Ectodermal cell (in vitro differentiated cells): ENCODE measurements around the gene FAM174C.

Experiments
- H3K27ac ChIP-seq: 2 replicates; pipeline ENCODE4 v1.7.0; 2013; ENCODE audit warnings: mild to moderate bottlenecking, low read depth, low read length; ENCODE audit not compliant: insufficient read depth, poor library complexity, severe bottlenecking
- H3K27me3 ChIP-seq: 2 replicates; pipeline ENCODE4 v1.7.0; 2013; ENCODE audit warnings: mild to moderate bottlenecking, low read length; ENCODE audit not compliant: insufficient read depth, control insufficient read depth, poor library complexity, severe bottlenecking
- H3K36me3 ChIP-seq: one replicate; pipeline ENCODE4 v1.7.0; 2013; ENCODE audit warnings: low read length; ENCODE audit not compliant: control insufficient read depth, insufficient read depth
- H3K4me1 ChIP-seq: one replicate; pipeline ENCODE4 v1.7.0; 2013; ENCODE audit warnings: low read length; ENCODE audit not compliant: control insufficient read depth, insufficient read depth
- H3K4me3 ChIP-seq: 2 replicates; pipeline ENCODE4 v1.7.0; 2013; ENCODE audit warnings: low read depth, low read length, control low read depth; ENCODE audit not compliant: insufficient read depth
- H3K9me3 ChIP-seq: 2 replicates; pipeline ENCODE4 v1.7.0; 2013; ENCODE audit warnings: mild to moderate bottlenecking, low read length, moderate library complexity; ENCODE audit not compliant: control insufficient read depth
- WGBS, 2 experiments: methylation state at CpG; one replicate each; pipeline ENCODE4 v1.1.7; 2013; ENCODE audit warnings: missing lambda C conversion rate in 2 of 2; 5-methylcytosine and 5-hydroxymethylcytosine counted together

FAM174C gene

GRCh38 chr19:1283207-1283916 lies 8.0 kb downstream of the FAM174C start:
- 75 to 77% methylated on average over 29 of the region's 29 CpGs for WGBS, 2 experiments
- Histone ChIP-seq H3K4me1 (peaks cover 13% of the 10 kb centered on the region), H3K4me3 (no peak overlapping the region), H3K9me3 (no peaks in the 10 kb centered on the region), H3K27me3 (peaks cover 31% of the 10 kb centered on the region), H3K36me3 (no peaks in the 10 kb centered on the region), H3K27ac (no peak overlapping the region)

- Histone ChIP-seq H3K4me1 (peaks cover 13% of the 10 kb centered on the region), H3K36me3 (no peaks in the 10 kb centered on the region), H3K27ac (no peak overlapping the region), H3K9me3 (no peaks in the 10 kb centered on the region), H3K27me3 (peaks cover 31% of the 10 kb centered on the region), H3K4me3 (no peak overlapping the region)
- 89 to 92% methylated on average over 12 of the region's 12 CpGs for WGBS, 2 experiments
Measured at GRCh38 chr19:1283917-1284292, 8.6 kb downstream of the FAM174C start.

GRCh38 chr19:1284293-1284978 lies 9.1 kb downstream of the FAM174C start:
- Histone ChIP-seq H3K9me3 (no peaks in the 10 kb centered on the region), H3K27ac (no peak overlapping the region), H3K4me3 (no peak overlapping the region), H3K27me3 (peaks cover 31% of the 10 kb centered on the region), H3K4me1 (peaks cover 13% of the 10 kb centered on the region), H3K36me3 (no peaks in the 10 kb centered on the region)
- 76 to 83% methylated on average over 20 of the region's 20 CpGs for WGBS, 2 experiments

GRCh38 chr19:1284979-1285736 lies 9.8 kb downstream of the FAM174C start:
- no peak overlapping the region for H3K27ac ChIP-seq
- H3K9me3 ChIP-seq = no peaks in the 10 kb centered on the region
- H3K4me1 ChIP-seq = peaks cover 14% of the 10 kb centered on the region
- 22 to 24% methylated on average over 51 of the region's 51 CpGs for WGBS, 2 experiments
- no peaks in the 10 kb centered on the region for H3K36me3 ChIP-seq
- H3K27me3 ChIP-seq = peaks cover 31% of the 10 kb centered on the region
- H3K4me3 ChIP-seq = peak overlapping the region; percentile 35

- Histone ChIP-seq H3K4me3 (peak within 1 kb of the TSS; percentile 56), H3K36me3 (no peaks in the 10 kb centered on the region), H3K9me3 (no peaks in the 10 kb centered on the region), H3K4me1 (peaks cover 17% of the 10 kb centered on the region), H3K27me3 (peaks cover 31% of the 10 kb centered on the region), H3K27ac (no peak within 1 kb of the TSS)
- WGBS, 2 experiments = 0 to 1% methylated on average over 113 of the region's 113 CpGs
Measured at GRCh38 chr19:1285737-1286360, 10.5 kb downstream of the FAM174C start, which contains the start of gene EFNA2. Gene EFNA2, plus strand, starts transcription at chr19:1285873. Its CDS starts 296 bp downstream, at chr19:1286169.

- Histone ChIP-seq H3K27me3 (peaks cover 31% of the 10 kb centered on the region), H3K27ac (no peak overlapping the region), H3K36me3 (no peaks in the 10 kb centered on the region), H3K9me3 (no peaks in the 10 kb centered on the region), H3K4me1 (peaks cover 17% of the 10 kb centered on the region), H3K4me3 (peak overlapping the region; percentile 56)
- WGBS, 2 experiments = 49 to 54% methylated on average over 38 of the region's 38 CpGs
Measured at GRCh38 chr19:1286487-1287353, 11.4 kb downstream of the FAM174C start.

- peaks cover 17% of the 10 kb centered on the region for H3K4me1 ChIP-seq
- no peaks in the 10 kb centered on the region for H3K36me3 ChIP-seq
- H3K27me3 ChIP-seq = peaks cover 31% of the 10 kb centered on the region
- peak overlapping the region; percentile 56 for H3K4me3 ChIP-seq
- no peak overlapping the region for H3K27ac ChIP-seq
- WGBS, 2 experiments = 59 to 60% methylated on average over 55 of the region's 55 CpGs
- no peaks in the 10 kb centered on the region for H3K9me3 ChIP-seq
Measured at GRCh38 chr19:1287354-1288225, 12.3 kb downstream of the FAM174C start.

GRCh38 chr19:1288226-1288612 lies 12.9 kb downstream of the FAM174C start:
- H3K9me3 ChIP-seq = no peaks in the 10 kb centered on the region
- peaks cover 31% of the 10 kb centered on the region for H3K27me3 ChIP-seq
- H3K36me3 ChIP-seq = no peaks in the 10 kb centered on the region
- H3K27ac ChIP-seq = no peak overlapping the region
- H3K4me1 ChIP-seq = peaks cover 15% of the 10 kb centered on the region
- 92 to 93% methylated on average over 18 of the region's 18 CpGs for whole genome bisulfite sequencing, 2 experiments
- H3K4me3 ChIP-seq = no peak overlapping the region
